Large intestine (tissue), 3 donors: ENCODE results near the gene GPC2. TPM values are rescaled to one million over a fixed set of nuclear protein-coding genes. Genes with fewer than 3 reads are reported as not detected.
A peak's percentile ranks its signal among the peaks of the same experiment; 100 is the strongest.
"Not testable (repeated sequence)": the region's sequence is repeated elsewhere in the genome, so short reads cannot be mapped to it uniquely, and the experiment has no call there.

Experiments used
- DNase-seq, 2 donors: peaks; one replicate each; pipeline versions ENCODE4 v3.0.0 to v3.0.0-alpha.2; 2013
- H3K27ac ChIP-seq: one replicate; pipeline ENCODE4 v1.5.1; 2013; ENCODE audit warnings: low read length
- H3K27me3 ChIP-seq: 2 replicates; pipeline ENCODE4 v1.6.1; 2013; ENCODE audit warnings: low read length; ENCODE audit not compliant: control insufficient read depth, insufficient read depth
- H3K36me3 ChIP-seq: 2 replicates; pipeline ENCODE4 v1.6.1; 2013; ENCODE audit warnings: low read length; ENCODE audit not compliant: control insufficient read depth, insufficient read depth
- H3K4me1 ChIP-seq: one replicate; pipeline ENCODE4 v1.6.1; 2013; ENCODE audit warnings: low read length; ENCODE audit not compliant: control insufficient read depth, insufficient read depth
- H3K4me3 ChIP-seq: one replicate; pipeline ENCODE4 v1.5.1; 2013; ENCODE audit warnings: low read length
- H3K9me3 ChIP-seq: one replicate; pipeline ENCODE4 v1.6.1; 2013; ENCODE audit warnings: mild to moderate bottlenecking, low read depth, low read length, moderate library complexity; ENCODE audit not compliant: control insufficient read depth
- WGBS: methylation state at CpG from one replicate; pipeline ENCODE4 v1.1.5; 2013; ENCODE audit warnings: low lambda C conversion rate; ENCODE audit not compliant: insufficient coverage; 5-methylcytosine and 5-hydroxymethylcytosine counted together
- polyA plus RNA-seq: library from polyadenylated mRNA; unstranded; fragments of 120-200 nt; gene quantifications from one replicate; pipeline ENCODE4 v1.2.1, GENCODE V29; 2013

The GPC2 gene
- polyA plus RNA-seq, 1 donor, result 3.9 TPM

- Histone ChIP-seq H3K4me1 (peaks cover 34% of the 10 kb centered on the region), H3K9me3 (no peaks in the 10 kb centered on the region), H3K27ac (peak within 1 kb of the TSS; percentile 76), H3K36me3 (peaks cover 14% of the 10 kb centered on the region), H3K27me3 (no peaks in the 10 kb centered on the region), H3K4me3 (peak within 1 kb of the TSS; percentile 95)
- DNase-seq, result peak; percentile 99 to 100
- WGBS, result no CpG with 5 or more reads among the region's 46 CpGs
Observed at GRCh38 chr7:100148559-100149328, 28.4 kb downstream of the GPC2 start, which contains the start of gene LAMTOR4. Gene LAMTOR4 (plus strand): TSS chr7:100148918. CDS start chr7:100148973, 55 bp downstream.

- Histone ChIP-seq H3K4me1 (peaks cover 29% of the 10 kb centered on the region), H3K27ac (peak overlapping the region; percentile 76), H3K36me3 (peaks cover 9% of the 10 kb centered on the region), H3K27me3 (no peaks in the 10 kb centered on the region), H3K9me3 (no peaks in the 10 kb centered on the region), H3K4me3 (peak overlapping the region; percentile 95)
- WGBS, result no CpG with 5 or more reads among the region's 14 CpGs
- DNase-seq, result no peak
Observed at GRCh38 chr7:100148225-100148558, 29.0 kb downstream of the GPC2 start.

GRCh38 chr7:100147278-100147677 lies 29.9 kb downstream of the GPC2 start:
- no peak for DNase-seq
- no CpG with 5 or more reads among the region's 2 CpGs for WGBS
- Histone ChIP-seq H3K4me3 (no peak overlapping the region), H3K27me3 (no peaks in the 10 kb centered on the region), H3K4me1 (peaks cover 24% of the 10 kb centered on the region), H3K36me3 (peaks cover 4% of the 10 kb centered on the region), H3K9me3 (no peaks in the 10 kb centered on the region), H3K27ac (no peak overlapping the region)

GRCh38 chr7:100146350-100146749 lies 30.8 kb downstream of the GPC2 start:
- not testable (repeated sequence) for H3K27ac ChIP-seq, DNase-seq
- no CpG with 5 or more reads among the region's 4 CpGs for WGBS

GRCh38 chr7:100142461-100142860 lies 34.7 kb downstream of the GPC2 start:
- no peak for DNase-seq
- WGBS, result no CpG with 5 or more reads among the region's 3 CpGs

More at GRCh38 chr7:100146350-100146749, 30.8 kb downstream of the GPC2 start:
- H3K9me3 ChIP-seq, H3K27me3 ChIP-seq, H3K4me3 ChIP-seq, H3K36me3 ChIP-seq: not testable (repeated sequence)
- H3K4me1 ChIP-seq, result peaks cover 21% of the 10 kb centered on the region

GRCh38 chr7:100141555-100141949 lies 35.6 kb downstream of the GPC2 start:
- H3K9me3 ChIP-seq, result no peaks in the 10 kb centered on the region
- no CpG with 5 or more reads among the region's 3 CpGs for WGBS
- no peak overlapping the region for H3K4me3 ChIP-seq
- H3K27ac ChIP-seq, result peak overlapping the region; percentile 68
- peaks cover 6% of the 10 kb centered on the region for H3K4me1 ChIP-seq
- peak; percentile 52 to 76 for DNase-seq
- H3K36me3 ChIP-seq, result no peaks in the 10 kb centered on the region
- no peaks in the 10 kb centered on the region for H3K27me3 ChIP-seq

More at GRCh38 chr7:100142461-100142860, 34.7 kb downstream of the GPC2 start:
- H3K27ac ChIP-seq, result peak overlapping the region; percentile 32
- H3K4me1 ChIP-seq, result peaks cover 6% of the 10 kb centered on the region
- no peak overlapping the region for H3K4me3 ChIP-seq
- H3K9me3 ChIP-seq, result no peaks in the 10 kb centered on the region
- no peaks in the 10 kb centered on the region for H3K27me3 ChIP-seq
- H3K36me3 ChIP-seq, result no peaks in the 10 kb centered on the region

- Histone ChIP-seq H3K27me3 (no peaks in the 10 kb centered on the region), H3K27ac (no peak overlapping the region), H3K4me1 (peaks cover 6% of the 10 kb centered on the region), H3K4me3 (no peak overlapping the region), H3K9me3 (no peaks in the 10 kb centered on the region), H3K36me3 (no peaks in the 10 kb centered on the region)
- WGBS, result 100% methylated on average over 1 of the region's 13 CpGs
- DNase-seq, result no peak
Observed at GRCh38 chr7:100137851-100138760, 39.1 kb downstream of the GPC2 start.

- Histone ChIP-seq H3K27me3 (no peaks in the 10 kb centered on the region), H3K9me3 (no peaks in the 10 kb centered on the region), H3K4me1 (peaks cover 17% of the 10 kb centered on the region), H3K4me3 (no peak overlapping the region), H3K36me3 (no peaks in the 10 kb centered on the region), H3K27ac (no peak overlapping the region)
- DNase-seq, result peak in 1 of 2 donors; percentile 42
- no CpG with 5 or more reads among the region's 3 CpGs for WGBS
Observed at GRCh38 chr7:100132697-100133151, 44.5 kb downstream of the GPC2 start.

- H3K9me3 ChIP-seq, result no peaks in the 10 kb centered on the region
- H3K4me3 ChIP-seq, result no peak overlapping the region
- H3K27ac ChIP-seq, result no peak overlapping the region
- H3K4me1 ChIP-seq, result peaks cover 17% of the 10 kb centered on the region
- DNase-seq, result no peak
- WGBS, result no CpG with 5 or more reads among the region's 7 CpGs
- H3K36me3 ChIP-seq, result no peaks in the 10 kb centered on the region
- no peaks in the 10 kb centered on the region for H3K27me3 ChIP-seq
Observed at GRCh38 chr7:100132126-100132525, 45.1 kb downstream of the GPC2 start.
